Measurements from ENCODE around the gene ALPP. TPM values are rescaled to one million over a fixed set of nuclear protein-coding genes. Genes with fewer than 3 reads are reported as not detected.

The ALPP gene
- total and polyA plus RNA-seq, 2 of the 13 experiments (the other 11 are each of a cell fraction or from before 2014, with no cell fraction given), result not detected

DNA sequence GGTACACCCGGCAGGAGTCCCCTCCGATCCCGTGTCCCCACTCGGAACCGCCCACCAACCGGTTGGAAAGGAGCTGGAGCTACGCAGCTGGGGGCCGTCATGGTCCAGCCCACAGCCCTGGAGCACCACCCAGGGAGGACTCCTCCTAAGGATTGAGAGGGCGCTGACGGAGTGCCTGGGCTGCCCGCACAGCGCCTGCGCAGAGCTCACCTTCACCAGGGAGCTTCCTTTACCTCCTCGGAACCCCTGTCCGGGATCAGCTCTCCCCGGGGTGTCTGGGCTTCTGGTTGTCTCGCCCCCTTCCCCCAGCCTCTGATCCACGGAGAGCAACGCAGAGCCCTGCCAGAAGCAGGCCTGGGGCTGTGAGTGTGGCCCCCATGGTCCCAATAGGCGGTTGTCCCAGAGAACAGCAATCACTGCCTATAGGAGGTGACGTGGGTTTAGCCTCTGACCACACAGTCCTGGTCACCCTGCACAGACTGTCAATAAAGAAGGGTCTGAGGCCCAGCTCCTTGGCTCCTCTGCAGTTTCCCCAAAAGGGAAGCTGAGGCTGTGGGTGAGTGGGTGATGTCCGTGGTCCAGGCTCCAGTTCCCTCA, 42.7 kb downstream of the ALPP start:
- in situ Hi-C loops (cut with HindIII; ENCODE audit: extremely low pct_ligation_motif_present, low pct_unique_long_range_greater_than_20kb) (no loop called here), intact Hi-C loops (cut with micrococcal nuclease; ENCODE audit: unreplicated experiment) (no loop called here)
- H3K79me2 ChIP-seq (ENCODE audit: insufficient read depth, low read length), result no peaks in the 10 kb centered on the region
- H2AFZ ChIP-seq (ENCODE audit: low read length), result no peak overlapping the region
- H3K4me2 ChIP-seq (ENCODE audit: low read depth, low read length), result no peak overlapping the region
- H3K9me3 ChIP-seq (ENCODE audit: low read length), result peaks cover 16% of the 10 kb centered on the region
- no peaks in the 10 kb centered on the region for H4K20me1 ChIP-seq (ENCODE audit: insufficient read depth, low read length)
- peak; percentile 71 for TF ChIP-seq ZNF263 (CRISPR knock-in tag; IDR thresholded peaks at IDR 0.05)
- no peak for TF ChIP-seq SCMH1 (CRISPR knock-in tag; IDR thresholded peaks at IDR 0.05; ENCODE audit: borderline replicate concordance)
- TF ChIP-seq CREM (IDR thresholded peaks at IDR 0.05), result no peak
- TF ChIP-seq CREM (CRISPR knock-in tag; IDR thresholded peaks at IDR 0.05), result no peak
- no peak for TF ChIP-seq LCORL (IDR thresholded peaks at IDR 0.05)
- TF ChIP-seq LCORL (CRISPR knock-in tag; IDR thresholded peaks at IDR 0.05), result no peak
- peaks cover 15 to 55% of the 10 kb centered on the region in 2 experiments for H3K27me3 ChIP-seq (ENCODE audit: control insufficient read depth in 1 of 2, insufficient read depth in 2 of 2, low read length in 2 of 2)
- ChIA-PET CTCF (ENCODE audit: low intra/inter-chr PET ratio, low total read pairs) (no interaction called here), POLR2A (no interaction called here)
- WGBS (ENCODE audit: low lambda C conversion rate), result 57% methylated on average over 18 of the region's 22 CpGs
- H3K27ac ChIP-seq (ENCODE audit: extremely low read length, insufficient read depth, low read length), result no peak overlapping the region
- ATAC-seq (no peak), FAIRE-seq (no peak), DNase-seq (ENCODE audit: low spot score) (no peak)
- H3K36me3 ChIP-seq (replicated peaks in 1 of 2; ENCODE audit: control insufficient read depth in 1 of 2, insufficient read depth in 2 of 2, low read length in 2 of 2), result no peaks in the 10 kb centered on the region
- BruUV-seq (replicated peaks), result no TSS peak
- H3K4me1 ChIP-seq (ENCODE audit: insufficient read depth, low read length), result no peaks in the 10 kb centered on the region
- no peak overlapping the region for H3K9ac ChIP-seq (ENCODE audit: insufficient read depth, low read depth, low read length)
- H3K4me3 ChIP-seq (replicated peaks in 1 of 3; ENCODE audit: insufficient read depth in 1 of 3, low read depth in 2 of 3, low read length in 3 of 3), result no peak overlapping the region

DNA sequence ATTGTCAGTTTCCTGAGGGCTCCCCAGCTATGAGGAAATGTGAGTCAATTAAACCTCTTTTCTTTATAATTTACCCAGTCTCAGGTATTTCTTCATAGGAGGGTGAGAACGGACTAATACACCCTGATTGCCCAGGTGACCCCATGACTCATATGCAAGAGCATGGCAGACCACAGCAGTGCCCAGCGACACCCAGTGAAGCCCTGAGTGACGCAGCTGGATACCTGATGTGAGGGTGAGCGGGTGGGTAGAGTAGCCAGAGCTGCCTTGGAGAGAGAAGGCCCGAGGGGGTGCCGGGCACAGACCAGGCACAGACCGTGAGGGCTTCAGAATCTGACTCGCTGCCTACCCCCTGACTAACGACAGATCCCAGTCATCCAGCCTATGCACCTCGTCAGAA, 43.5 kb downstream of the ALPP start:
- intact Hi-C loops (cut with micrococcal nuclease; ENCODE audit: unreplicated experiment) (no loop called here), in situ Hi-C loops (cut with HindIII; ENCODE audit: extremely low pct_ligation_motif_present, low pct_unique_long_range_greater_than_20kb) (no loop called here)
- BruUV-seq (replicated peaks), result no TSS peak
- CTCF ChIA-PET (ENCODE audit: low intra/inter-chr PET ratio, low total read pairs), result no interaction called here
- peaks cover 16% of the 10 kb centered on the region for H3K9me3 ChIP-seq (ENCODE audit: low read length)
- TF ChIP-seq, protein P1, sequence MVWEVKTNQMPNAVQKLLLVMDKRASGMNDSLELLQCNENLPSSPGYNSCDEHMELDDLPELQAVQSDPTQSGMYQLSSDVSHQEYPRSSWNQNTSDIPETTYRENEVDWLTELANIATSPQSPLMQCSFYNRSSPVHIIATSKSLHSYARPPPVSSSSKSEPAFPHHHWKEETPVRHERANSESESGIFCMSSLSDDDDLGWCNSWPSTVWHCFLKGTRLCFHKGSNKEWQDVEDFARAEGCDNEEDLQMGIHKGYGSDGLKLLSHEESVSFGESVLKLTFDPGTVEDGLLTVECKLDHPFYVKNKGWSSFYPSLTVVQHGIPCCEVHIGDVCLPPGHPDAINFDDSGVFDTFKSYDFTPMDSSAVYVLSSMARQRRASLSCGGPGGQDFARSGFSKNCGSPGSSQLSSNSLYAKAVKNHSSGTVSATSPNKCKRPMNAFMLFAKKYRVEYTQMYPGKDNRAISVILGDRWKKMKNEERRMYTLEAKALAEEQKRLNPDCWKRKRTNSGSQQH (CRISPR knock-in tag; IDR thresholded peaks at IDR 0.05; ENCODE audit: low read depth), result no peak
- TF ChIP-seq ZNF337 (CRISPR knock-in tag; IDR thresholded peaks at IDR 0.05; ENCODE audit: borderline replicate concordance, low read depth) (no peak), ZNF556 (CRISPR knock-in tag; IDR thresholded peaks at IDR 0.05; ENCODE audit: borderline replicate concordance) (no peak), DNMT1 (CRISPR knock-in tag; IDR thresholded peaks at IDR 0.05) (no peak), KLF15 (CRISPR knock-in tag; IDR thresholded peaks at IDR 0.05; ENCODE audit: borderline replicate concordance) (no peak), PHF8 (CRISPR knock-in tag; IDR thresholded peaks at IDR 0.05) (no peak)
- TF ChIP-seq, protein P2, sequence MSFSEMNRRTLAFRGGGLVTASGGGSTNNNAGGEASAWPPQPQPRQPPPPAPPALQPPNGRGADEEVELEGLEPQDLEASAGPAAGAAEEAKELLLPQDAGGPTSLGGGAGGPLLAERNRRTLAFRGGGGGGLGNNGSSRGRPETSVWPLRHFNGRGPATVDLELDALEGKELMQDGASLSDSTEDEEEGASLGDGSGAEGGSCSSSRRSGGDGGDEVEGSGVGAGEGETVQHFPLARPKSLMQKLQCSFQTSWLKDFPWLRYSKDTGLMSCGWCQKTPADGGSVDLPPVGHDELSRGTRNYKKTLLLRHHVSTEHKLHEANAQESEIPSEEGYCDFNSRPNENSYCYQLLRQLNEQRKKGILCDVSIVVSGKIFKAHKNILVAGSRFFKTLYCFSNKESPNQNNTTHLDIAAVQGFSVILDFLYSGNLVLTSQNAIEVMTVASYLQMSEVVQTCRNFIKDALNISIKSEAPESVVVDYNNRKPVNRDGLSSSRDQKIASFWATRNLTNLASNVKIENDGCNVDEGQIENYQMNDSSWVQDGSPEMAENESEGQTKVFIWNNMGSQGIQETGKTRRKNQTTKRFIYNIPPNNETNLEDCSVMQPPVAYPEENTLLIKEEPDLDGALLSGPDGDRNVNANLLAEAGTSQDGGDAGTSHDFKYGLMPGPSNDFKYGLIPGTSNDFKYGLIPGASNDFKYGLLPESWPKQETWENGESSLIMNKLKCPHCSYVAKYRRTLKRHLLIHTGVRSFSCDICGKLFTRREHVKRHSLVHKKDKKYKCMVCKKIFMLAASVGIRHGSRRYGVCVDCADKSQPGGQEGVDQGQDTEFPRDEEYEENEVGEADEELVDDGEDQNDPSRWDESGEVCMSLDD (CRISPR knock-in tag; IDR thresholded peaks at IDR 0.05; ENCODE audit: borderline replicate concordance), result no peak
- peaks cover 15 to 48% of the 10 kb centered on the region in 2 experiments for H3K27me3 ChIP-seq (ENCODE audit: control insufficient read depth in 1 of 2, insufficient read depth in 2 of 2, low read length in 2 of 2)
- H3K79me2 ChIP-seq (ENCODE audit: insufficient read depth, low read length), result no peaks in the 10 kb centered on the region
- 37% methylated on average over 10 of the region's 10 CpGs for WGBS (ENCODE audit: low lambda C conversion rate)
- no peaks in the 10 kb centered on the region for H3K4me1 ChIP-seq (ENCODE audit: insufficient read depth, low read length)
- H3K4me2 ChIP-seq (ENCODE audit: low read depth, low read length), result no peak overlapping the region
- no peak overlapping the region for H3K27ac ChIP-seq (ENCODE audit: extremely low read length, insufficient read depth, low read length)
- H4K20me1 ChIP-seq (ENCODE audit: insufficient read depth, low read length), result no peaks in the 10 kb centered on the region
- no peak overlapping the region for H3K9ac ChIP-seq (ENCODE audit: insufficient read depth, low read depth, low read length)
- no peak overlapping the region for H3K4me3 ChIP-seq (replicated peaks in 1 of 3; ENCODE audit: insufficient read depth in 1 of 3, low read depth in 2 of 3, low read length in 3 of 3)
- H2AFZ ChIP-seq (ENCODE audit: low read length), result no peak overlapping the region
- FAIRE-seq, result no peak
- no peaks in the 10 kb centered on the region for H3K36me3 ChIP-seq (replicated peaks in 1 of 2; ENCODE audit: control insufficient read depth in 1 of 2, insufficient read depth in 2 of 2, low read length in 2 of 2)
- no peak for DNase-seq (ENCODE audit: low spot score)
- POLR2A ChIA-PET, result no interaction called here
- ATAC-seq, result no peak
